Measurements from ENCODE around the gene ERAS. TPM values are rescaled to one million over a fixed set of nuclear protein-coding genes. Genes with fewer than 3 reads are reported as not detected.
"Not testable (repeated sequence)": the region's sequence is repeated elsewhere in the genome, so short reads cannot be mapped to it uniquely, and the experiment has no call there.

The ERAS gene
- total RNA-seq, 6 experiments from 2014 or later: not detected

- TF ChIP-seq CTCF (IDR thresholded peaks at IDR 0.05) (no peak), POLR2A (IDR thresholded peaks at IDR 0.05) (no peak)
- ATAC-seq: no peak
- Histone ChIP-seq H3K27me3 (no peaks in the 10 kb centered on the region), H3K4me3 (no peak within 1 kb of the TSS), H3K27ac (no peak within 1 kb of the TSS), H3K36me3 (no peaks in the 10 kb centered on the region), H3K9me3 (no peaks in the 10 kb centered on the region), H3K4me1 (no peaks in the 10 kb centered on the region)
- intact Hi-C loops (cut with DNase I): no loop called here
- 63% methylated on average over 8 of the region's 35 CpGs for WGBS (ENCODE audit: insufficient coverage, low coverage, low lambda C conversion rate, missing lambda C conversion rate)
- DNase-seq: no peak
Measured at GRCh38 chrX:48835524-48836329, 9.4 kb downstream of the ERAS start, which contains the start of gene PCSK1N. PCSK1N (minus strand) TSS chrX:48835610; CDS start chrX:48835532, 78 bp downstream.

- no peaks in the 10 kb centered on the region for H3K9me3 ChIP-seq
- ATAC-seq: no peak
- no peaks in the 10 kb centered on the region for H3K4me1 ChIP-seq
- TF ChIP-seq CTCF (IDR thresholded peaks at IDR 0.05) (no peak), POLR2A (IDR thresholded peaks at IDR 0.05) (no peak)
- no peaks in the 10 kb centered on the region for H3K27me3 ChIP-seq
- no peaks in the 10 kb centered on the region for H3K36me3 ChIP-seq
- intact Hi-C loops (cut with DNase I): no loop called here
- no peak overlapping the region for H3K4me3 ChIP-seq
- no peak overlapping the region for H3K27ac ChIP-seq
- no peak for DNase-seq
- WGBS (ENCODE audit: insufficient coverage, low coverage, low lambda C conversion rate, missing lambda C conversion rate): 53% methylated on average over 4 of the region's 10 CpGs
Measured at GRCh38 chrX:48839686-48840085, 13.4 kb downstream of the ERAS start.

DNA sequence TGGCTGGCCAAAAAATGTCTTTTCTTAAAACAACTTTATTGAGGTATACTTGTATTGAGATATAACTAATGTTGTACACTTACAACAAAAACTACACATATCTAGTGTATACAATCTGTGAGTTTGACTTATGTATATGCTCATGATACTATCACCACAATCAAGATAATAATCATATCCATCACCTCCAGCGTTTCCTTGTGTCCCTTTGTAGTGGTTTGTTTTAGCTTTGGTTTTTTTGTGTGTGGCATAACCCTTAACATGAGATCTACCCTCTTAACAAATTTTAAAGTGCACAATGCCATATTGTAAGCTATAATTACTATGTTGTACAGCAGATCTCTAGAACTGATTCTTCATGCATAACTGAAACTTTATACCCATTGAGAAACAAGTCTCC lies 22.5 kb downstream of the ERAS start:
- no peaks in the 10 kb centered on the region for H3K4me1 ChIP-seq
- no peak for TF ChIP-seq POLR2A (IDR thresholded peaks at IDR 0.05)
- no peak for TF ChIP-seq CTCF (IDR thresholded peaks at IDR 0.05)
- H3K9me3 ChIP-seq: no peaks in the 10 kb centered on the region
- no peak for DNase-seq
- H3K4me3 ChIP-seq: no peak overlapping the region
- ATAC-seq: no peak
- intact Hi-C loops (cut with DNase I): no loop called here
- H3K27ac ChIP-seq: no peak overlapping the region
- H3K27me3 ChIP-seq: no peaks in the 10 kb centered on the region
- WGBS (ENCODE audit: insufficient coverage, low coverage, low lambda C conversion rate, missing lambda C conversion rate): 68% methylated on average over 1 of the region's 1 CpG
- no peaks in the 10 kb centered on the region for H3K36me3 ChIP-seq

GRCh38 chrX:48852857-48853256 lies 26.5 kb downstream of the ERAS start:
- TF ChIP-seq POLR2A (IDR thresholded peaks at IDR 0.05): no peak
- no peak for TF ChIP-seq CTCF (IDR thresholded peaks at IDR 0.05)
- ATAC-seq (no peak), DNase-seq (no peak)
- intact Hi-C loops (cut with DNase I): no loop called here
- no peaks in the 10 kb centered on the region for H3K27me3 ChIP-seq
- no peak overlapping the region for H3K27ac ChIP-seq
- H3K9me3 ChIP-seq: no peaks in the 10 kb centered on the region
- no peaks in the 10 kb centered on the region for H3K4me1 ChIP-seq
- no peaks in the 10 kb centered on the region for H3K36me3 ChIP-seq
- H3K4me3 ChIP-seq: no peak overlapping the region
- 72% methylated on average over 5 of the region's 7 CpGs for WGBS (ENCODE audit: insufficient coverage, low coverage, low lambda C conversion rate, missing lambda C conversion rate)

- H3K9me3 ChIP-seq; H3K4me1 ChIP-seq; H3K4me3 ChIP-seq; H3K27me3 ChIP-seq; H3K27ac ChIP-seq; H3K36me3 ChIP-seq; intact Hi-C loops (cut with DNase I); DNase-seq; ATAC-seq: not testable (repeated sequence)
Measured at GRCh38 chrX:48853494-48853893, 27.2 kb downstream of the ERAS start.

GRCh38 chrX:48854121-48854804 lies 27.9 kb downstream of the ERAS start:
- H3K27ac ChIP-seq; H3K4me1 ChIP-seq; H3K9me3 ChIP-seq; DNase-seq; ATAC-seq; intact Hi-C loops (cut with DNase I); H3K4me3 ChIP-seq; H3K36me3 ChIP-seq; H3K27me3 ChIP-seq: not testable (repeated sequence)
- 67% methylated on average over 7 of the region's 12 CpGs for WGBS (ENCODE audit: insufficient coverage, low coverage, low lambda C conversion rate, missing lambda C conversion rate)
